GM19324 (cell line): ENCODE data around the gene FOXL2NB.
"Not testable (repeated sequence)": the region's sequence is repeated elsewhere in the genome, so short reads cannot be mapped to it uniquely, and the experiment has no call there.

Source experiments
- ATAC-seq: cut with Tn5 transposase; IDR thresholded peaks from one replicate; pipeline ENCODE4 v1.9.1; 2021; ENCODE audit warnings: mild to moderate bottlenecking, moderate library complexity; ENCODE audit not compliant: unreplicated experiment, low FRiP score

Gene FOXL2NB

DNA sequence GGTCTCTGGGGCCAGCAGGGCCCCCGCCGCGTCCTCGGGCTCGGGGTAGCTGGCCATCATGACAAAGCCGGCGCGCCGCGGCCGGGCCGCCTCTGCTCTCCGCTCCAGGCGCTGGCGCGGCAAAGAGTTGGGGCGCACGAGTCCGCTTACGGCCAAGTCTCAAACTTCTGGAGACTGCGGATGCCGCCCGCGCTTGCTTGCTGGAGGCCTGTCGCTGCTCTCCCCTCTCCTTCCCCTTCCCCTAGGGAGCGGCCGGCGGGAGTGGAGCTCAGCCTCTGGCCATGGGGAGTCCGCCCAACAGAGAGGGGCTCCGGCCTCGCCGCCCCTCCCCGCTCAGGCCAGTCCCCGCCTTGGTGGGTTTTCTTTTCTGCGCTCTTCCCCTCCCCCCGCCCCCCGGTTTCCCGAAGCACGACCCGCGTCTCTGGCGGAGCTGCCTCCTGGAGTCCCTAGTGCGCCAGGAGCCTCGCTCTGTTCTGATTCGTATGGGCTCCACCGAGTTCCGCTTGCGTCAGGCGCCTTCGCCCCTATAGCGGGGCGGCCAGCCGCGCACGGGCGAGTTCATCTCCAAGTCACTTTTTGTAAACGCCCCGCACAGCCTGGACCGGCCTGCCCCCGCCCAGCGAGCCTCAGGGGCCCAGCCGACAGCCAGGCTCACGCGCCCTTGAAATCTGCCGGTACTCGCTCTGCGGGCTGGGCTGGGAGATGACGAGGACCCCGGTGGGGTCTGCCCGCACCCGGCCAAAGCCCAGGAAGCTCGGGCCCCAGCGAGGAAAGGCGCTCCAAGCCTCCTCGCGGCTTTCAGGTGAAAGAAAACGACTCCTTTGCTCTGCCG is at the start of gene FOXL2NB, which contains the start of gene FOXL2:
Gene FOXL2NB, plus strand, starts transcription at position 555 of the 832 bp plus-strand sequence. Its CDS starts 148 bp downstream, at position 703.
Gene FOXL2, minus strand, starts transcription at position 475 of the 832 bp plus-strand sequence. Its CDS starts 415 bp downstream, at position 60.
- no peak for ATAC-seq

DNA sequence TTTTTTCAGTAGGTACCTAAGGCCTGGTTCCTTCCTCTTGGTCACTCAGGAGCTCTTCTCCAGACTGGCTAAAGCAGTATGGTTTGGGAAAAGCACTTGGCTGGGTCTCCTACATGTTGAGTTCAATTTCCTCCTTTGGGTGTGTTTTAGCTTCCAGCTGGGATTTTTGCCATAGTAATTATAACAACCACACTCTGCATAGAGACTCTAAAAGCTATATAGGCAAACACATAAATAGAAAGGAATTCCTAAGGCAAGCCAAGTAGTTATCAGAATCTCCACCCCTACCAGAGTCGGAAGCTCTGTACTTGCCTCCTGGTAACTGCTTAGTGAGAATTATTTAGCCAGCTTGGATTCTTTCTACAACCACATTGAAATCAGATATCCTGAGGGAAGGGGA is 48.7 kb upstream of the FOXL2NB start:
- no peak for ATAC-seq

DNA sequence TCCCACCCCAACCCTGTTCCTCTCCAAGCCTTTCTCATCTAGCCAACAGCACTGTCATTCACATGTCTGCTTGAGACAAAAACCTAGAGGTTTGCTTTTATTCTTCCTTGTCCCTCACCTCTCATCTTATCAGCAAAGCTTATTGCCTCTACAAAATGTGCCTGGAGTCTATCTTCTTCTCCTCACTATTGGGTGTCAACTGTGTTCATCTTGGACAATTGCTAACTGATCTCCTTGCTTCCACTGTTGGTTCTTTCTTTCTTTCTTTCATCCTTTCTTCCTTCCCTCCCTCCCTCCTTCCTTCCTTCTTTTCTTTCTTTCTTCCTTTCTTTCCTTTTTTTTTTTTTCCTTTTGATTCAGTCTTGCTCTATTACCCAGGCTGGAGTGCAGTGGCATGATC is 48.3 kb upstream of the FOXL2NB start:
- no peak for ATAC-seq

DNA sequence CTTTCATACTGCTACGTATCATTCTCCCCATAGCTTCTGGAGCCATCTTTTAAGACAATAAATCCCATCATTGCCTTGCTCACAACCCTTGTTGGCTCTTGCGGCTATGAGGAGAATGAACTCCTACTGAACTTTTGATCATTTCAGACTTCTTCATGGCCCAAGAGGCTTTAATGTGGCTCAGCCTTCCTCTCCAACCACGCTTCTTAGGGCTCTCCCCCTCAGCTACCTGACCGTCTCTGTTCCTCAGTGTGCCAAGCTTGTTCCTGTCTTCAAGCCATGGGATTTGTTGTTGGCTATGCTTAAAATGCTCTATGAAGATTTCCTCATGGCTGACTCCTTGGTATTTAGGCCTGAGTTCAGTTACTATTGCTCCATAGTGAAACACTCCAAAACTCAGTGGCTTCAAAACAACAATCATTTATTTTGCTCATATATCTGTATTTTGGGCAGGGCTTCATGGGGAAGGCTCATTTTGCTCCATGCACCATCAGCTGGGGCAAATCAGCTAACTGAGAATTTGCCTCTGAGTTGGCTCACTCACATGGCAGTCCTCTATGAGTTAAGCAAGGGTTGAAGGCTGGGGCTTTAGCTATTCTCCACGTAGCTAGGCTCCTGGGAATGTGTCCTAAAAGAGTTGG is 47.5 kb upstream of the FOXL2NB start:
- no peak for ATAC-seq

DNA sequence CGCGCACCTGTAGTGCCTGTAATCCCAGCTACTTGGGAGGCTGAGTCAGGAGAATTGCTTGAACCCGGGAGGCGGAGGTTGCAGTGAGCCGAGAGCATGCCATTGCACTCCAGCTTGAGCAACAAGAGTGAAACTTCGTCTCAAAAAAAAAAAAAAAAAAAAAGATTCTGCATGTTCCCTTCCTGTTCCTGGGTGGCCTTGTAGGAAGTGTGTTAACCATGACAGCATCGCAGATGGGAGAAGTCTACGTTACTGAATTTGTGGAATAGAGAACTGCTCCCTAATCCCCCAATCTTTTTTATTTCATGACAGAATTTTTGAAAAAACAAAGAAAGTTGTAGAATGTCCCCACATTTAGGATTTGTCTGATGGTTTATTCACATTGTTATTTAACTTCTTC is 45.5 kb upstream of the FOXL2NB start:
- no peak for ATAC-seq

DNA sequence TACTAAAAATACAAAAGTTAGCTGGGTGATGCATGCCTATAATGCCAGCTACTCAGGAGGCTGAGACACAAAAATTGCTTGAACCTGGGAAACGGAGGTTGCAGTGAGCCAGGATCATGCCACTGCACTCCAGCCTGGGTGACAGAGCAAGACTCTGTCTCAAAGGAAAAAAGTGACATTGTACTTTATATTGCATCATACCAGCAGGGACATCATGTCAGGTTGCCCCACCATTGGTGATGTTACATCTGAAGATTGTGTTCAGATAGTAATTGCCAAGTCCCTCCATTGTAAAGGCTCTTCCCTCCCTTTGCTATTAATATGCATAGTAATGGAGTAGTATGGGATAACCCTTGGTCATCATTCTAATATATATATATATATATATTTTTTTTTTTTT is 44.8 kb upstream of the FOXL2NB start:
- no peak for ATAC-seq

DNA sequence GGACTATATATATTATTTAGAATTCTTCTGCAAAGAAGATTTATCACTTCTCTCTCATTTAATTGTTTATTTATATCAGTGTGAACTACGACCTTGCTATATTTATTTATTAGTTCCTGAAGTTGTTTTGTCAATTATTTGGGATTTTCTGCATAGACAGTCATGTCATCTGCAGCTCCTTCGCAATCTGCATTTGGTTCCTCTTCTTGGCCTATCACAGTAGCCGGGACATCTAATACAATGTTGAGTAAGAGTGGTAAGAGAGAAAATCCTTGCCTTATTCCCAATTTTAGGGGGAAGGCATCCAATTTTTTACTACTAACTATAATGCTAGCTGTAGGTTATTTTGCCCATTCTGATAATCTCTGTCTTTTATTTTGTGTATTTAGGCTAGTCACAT is 39.5 kb upstream of the FOXL2NB start:
- no peak for ATAC-seq

DNA sequence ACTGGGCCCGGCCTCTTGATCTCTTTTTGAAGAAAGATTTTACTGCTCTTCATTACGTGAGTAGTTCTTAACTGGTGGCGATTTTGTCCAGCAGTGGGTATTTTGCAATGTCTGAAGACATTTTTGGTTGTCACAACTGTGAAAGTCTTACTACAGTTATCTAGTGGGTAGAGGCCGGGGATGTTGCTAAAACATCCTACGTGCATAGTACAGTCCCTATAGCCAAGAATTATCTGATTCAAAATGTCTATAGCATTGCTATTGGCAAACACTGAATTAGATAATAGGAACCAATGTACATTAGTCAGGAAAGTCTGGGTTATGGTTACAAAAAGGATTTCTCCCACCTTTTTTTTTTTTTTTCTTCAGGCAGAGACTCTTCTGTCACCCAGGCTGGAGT is 38.2 kb upstream of the FOXL2NB start:
- no peak for ATAC-seq

DNA sequence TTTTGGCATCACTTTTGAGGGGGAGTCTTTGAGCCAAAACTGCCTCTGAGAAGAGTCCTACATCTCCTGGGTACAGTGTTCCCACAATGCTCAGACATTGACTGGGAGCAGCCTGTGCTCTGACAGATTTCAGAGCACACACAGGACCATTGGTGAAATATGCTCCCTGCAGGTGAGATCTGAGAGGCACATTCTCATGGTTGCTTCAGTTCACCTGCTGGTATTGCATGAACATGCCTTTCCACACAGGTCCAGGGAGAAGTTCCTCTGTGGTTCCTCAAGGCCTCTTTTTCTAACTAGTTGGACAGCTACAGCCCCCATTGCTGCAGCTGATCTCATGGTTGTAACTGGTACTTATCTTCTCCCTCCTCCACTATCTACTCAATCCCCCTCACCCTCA is 37.1 kb upstream of the FOXL2NB start:
- ATAC-seq, result no peak

DNA sequence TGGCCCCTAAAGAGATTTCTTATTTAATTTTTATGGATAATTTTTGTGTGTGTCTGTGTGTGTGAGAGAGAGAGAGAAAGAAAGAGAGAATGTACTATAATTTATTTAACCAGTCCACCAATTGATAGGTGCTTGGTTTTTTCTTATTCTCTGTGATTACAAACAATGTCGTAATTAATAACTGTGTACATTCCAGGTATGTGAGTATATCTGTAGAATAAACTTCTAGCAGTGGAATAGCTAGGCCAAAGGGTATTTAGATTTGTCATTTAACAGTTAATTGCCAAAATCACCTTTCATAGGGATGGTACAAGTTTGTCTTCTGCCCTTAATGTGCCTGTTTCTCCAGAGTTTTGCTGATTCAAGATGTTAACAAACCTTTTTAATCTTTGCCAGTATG is 35.4 kb upstream of the FOXL2NB start:
- ATAC-seq, result no peak

DNA sequence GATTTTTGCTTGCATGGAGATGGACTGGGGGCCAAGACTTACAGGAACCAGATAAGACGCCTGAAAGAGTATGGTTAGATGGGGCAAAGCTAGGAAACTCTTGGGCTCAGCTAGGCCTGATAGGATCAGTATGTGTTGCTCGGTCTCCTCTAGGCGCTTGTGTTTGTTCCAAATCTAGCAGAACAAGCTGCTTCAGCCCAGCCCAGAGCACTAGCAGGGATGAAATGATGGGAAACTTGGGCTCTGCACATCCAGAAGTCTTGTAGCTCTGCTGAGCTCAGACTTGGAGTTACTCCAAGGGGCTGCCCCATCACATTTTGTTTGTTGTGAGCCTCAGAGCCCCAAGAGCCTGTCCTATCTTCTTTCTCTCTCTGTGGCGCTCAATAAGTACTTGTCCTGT is 34.8 kb upstream of the FOXL2NB start:
- ATAC-seq, result no peak

DNA sequence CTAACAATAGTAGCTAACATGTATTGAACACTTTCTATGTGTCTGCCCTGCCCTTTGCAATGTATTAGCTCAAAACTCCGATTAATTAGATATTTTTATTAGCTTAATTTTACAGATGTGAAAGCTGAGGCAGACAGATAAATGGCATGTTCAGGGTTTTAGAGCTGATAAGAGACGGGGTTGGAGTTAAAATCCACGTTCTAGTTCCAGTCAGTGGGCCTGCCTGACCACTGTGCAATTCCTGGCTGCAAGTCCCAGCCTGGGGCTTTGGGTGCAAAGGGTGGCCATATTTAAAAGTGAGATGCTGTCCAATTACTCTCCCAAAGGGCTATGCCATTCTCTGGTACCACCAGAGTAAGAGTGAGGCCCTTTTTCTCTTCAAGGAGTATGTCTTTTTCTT is 33.3 kb upstream of the FOXL2NB start:
- ATAC-seq, result no peak

DNA sequence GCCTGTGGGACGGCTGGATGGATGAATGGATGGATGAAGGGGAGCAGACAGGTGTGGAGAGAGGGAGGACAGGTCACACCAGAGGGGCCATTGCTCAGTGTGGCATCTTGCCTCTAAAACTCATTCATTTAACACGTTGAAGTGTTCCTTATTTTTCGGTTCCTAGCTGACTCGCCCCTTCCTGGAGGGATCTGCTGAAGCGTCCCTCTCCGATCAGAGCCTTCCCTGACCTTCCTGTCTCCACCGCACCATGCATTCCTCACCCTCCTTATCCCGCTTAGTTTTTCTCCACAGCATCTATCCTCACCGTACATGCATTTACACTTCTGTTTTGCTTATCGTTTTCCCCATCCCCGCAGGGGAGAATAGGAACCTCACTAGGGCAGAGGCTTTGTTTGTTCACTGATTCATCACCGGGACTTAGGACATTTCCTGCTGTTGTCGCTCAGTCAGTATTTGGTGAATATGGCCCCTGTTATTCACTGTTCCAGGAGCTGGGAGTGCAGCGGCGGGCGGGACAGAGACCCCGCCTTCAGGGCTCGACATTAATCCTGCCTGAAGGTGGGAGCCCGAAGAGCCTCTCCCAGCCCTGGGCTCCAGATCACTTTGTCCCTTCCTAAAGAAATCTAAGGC is 32.0 kb upstream of the FOXL2NB start:
- peak; percentile 19 for ATAC-seq

DNA sequence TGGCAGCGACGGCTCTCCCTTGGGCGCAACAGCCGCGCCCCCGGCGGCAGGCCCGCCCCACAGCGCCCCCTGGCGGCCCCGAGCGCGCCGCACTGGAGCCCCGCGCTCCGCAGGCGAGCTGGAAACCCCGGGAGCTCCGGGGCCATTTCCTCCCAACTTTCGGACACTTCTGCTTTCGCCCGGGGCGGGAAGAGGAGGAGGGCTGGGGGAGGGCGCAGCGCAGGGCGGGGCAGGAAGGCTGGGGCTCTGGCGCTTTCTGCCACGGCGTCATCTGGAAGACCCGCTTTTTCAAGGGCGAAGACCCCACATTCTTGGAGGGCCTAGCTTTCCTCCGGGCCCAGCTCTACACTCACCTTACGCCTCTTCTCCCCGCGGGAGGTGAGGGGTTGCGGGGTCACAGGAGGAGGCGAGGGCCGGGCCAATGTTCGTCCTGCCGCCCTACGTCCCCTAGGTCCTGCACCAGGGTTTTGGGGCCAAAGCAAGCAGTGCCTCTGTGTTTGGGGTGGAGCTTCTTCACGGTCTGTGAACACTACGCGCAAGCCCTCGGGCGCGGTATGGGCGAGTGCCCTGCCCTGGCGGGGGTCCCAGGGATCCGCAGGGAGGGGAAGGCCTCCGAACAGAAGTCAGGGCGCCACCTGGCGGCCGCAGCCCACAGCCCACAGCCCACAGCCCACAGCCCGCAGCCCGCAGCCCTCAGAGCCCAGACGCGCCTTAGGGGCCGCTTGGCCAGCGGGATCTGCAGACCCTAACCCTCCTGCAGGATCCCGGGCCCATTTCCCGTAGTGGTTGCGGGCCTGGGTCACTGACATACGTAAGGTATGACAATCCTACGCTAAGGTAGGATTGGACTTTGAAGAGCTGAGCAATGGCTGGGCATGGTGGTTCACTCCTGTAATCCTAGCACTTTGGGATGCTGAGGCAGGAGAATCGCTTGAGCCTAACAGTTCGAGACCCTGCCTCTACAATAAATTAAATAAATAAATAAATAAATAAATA is 31.2 kb upstream of the FOXL2NB start:
- peak; percentile 85 for ATAC-seq

DNA sequence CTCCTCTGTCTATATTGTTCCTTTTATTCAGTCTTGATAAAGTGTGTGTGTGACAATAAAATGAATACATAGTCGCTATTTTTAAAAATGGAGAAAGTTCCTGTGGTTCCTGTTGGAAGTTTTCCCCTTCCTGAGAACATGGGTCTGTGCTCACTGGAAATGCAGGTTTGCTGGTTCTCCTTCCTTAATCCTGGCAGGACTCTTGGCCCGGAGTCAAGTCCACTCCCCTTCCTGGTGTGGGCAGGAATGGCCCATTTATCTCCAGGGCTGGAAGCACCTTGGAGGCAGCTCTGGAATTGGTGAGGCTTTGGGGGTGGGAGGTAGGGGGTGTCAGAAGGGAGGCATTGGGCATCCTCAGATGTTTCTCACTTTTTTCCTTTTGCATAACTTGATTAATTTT is 30.2 kb upstream of the FOXL2NB start:
- no peak for ATAC-seq

DNA sequence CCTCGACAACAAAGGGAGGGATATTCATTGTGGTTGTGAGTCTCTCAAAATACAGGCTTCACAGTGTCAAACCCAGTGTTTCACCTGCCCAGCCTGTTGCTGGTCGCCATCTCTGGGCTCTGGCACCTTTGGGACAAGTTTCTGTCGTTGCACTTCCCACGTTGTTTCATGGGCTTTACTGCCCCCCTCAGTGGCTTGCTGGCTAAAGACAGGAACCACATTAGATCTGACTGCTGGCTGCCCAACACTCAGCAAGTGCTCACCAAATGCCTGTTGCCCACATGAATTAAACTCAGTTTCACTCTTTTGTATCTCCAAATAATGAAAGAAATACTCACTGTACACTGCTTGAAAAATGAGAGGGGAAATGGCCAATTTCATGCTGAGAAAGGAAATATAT is 27.7 kb upstream of the FOXL2NB start:
- no peak for ATAC-seq

DNA sequence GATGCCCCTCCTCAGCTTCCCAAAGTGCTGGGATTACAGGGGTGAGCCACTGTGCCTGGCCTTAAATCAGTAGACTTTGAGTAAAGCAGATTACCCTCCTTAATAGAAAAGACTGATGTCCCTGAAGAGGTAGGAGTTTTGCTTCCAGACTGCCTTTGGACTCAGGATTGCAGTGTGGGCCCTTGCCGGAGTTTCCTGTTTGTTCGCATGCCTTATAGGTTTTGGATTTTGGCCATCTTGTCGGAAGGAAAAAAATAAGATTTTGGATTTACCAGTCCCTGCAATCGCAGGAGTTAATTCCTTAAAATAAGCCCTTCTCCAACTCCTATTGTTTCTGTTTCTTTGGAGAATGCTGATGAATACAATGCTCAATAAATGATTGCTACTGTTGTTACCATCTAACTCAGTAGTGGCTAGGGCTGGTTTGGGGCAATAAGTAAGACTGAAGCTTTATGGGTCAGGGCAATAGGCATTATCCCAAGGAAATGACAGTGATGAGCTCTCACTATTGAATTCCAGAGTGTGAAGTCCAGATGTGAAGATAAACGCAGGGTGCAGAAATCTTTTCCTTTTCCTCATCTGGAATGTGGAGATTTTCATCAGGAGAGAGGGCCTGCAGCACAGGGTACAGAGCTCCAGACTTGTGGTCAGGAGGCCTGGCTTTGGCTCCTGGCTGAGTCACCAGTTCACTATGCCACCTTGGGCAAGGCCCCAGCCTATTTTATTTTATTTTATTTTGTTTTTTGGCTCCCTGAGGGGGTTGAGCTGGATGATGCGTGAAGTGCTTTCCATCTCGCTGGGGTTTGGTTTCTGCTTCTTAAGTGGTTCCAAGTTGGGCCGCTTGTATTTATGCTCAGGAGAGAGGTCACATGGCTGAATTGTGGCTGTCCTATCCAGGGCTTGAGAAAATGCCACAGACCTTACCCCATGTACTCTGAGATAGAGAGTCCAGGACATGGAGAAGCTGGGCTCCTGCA is 25.4 kb upstream of the FOXL2NB start:
- no peak for ATAC-seq

DNA sequence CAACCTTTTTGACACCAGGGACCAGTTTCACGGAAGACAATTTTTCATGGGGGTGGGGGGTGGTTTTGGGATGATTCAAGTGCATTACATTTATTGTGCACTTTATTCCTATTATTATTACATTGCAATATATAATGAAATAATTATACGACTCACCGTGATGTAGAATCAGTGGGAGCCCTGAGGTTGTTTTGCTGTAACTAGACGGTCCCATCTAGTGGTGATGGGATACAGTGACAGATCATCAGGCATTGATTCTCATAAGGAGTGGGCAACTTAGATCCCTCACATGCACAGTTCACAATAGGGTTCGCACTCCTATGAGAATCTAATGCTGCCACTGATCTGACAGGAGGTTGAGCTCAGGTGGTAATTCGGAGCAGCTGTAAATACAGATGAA is 24.6 kb upstream of the FOXL2NB start:
- ATAC-seq, result not testable (repeated sequence)

DNA sequence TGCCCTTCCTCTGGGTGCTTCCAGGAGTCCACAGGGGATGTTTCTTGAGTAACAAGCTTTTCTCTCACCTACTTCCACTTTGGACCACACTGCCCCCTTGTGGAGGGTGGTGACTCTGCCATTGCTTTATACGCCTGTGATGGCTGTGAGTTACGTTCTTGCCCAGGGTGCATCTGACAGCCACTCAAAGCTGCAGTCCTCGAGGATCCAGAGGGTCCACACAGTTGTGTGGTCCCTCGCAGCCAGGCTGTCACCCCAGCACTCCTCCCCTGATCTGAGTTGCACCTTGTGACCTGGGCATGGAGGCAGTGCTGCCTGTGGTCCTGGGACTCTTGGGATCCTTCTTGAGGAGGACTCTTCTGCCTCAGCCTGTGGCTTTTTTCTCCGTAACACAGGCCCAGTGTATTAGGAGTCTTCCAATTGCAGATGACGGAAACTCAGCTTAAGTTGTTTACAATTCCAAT is 23.5 kb upstream of the FOXL2NB start:
- peak; percentile 73 for ATAC-seq
